ELF-1 (cell line): ENCODE measurements around the gene AIMP2.
"Not testable (repeated sequence)": the region's sequence is repeated elsewhere in the genome, so short reads cannot be mapped to it uniquely, and the experiment has no call there.

Source experiments
- DNase-seq: peaks from one replicate; pipeline ENCODE4 v3.0.0-alpha.2; 2016; ENCODE audit warnings: low read depth, low spot score

The AIMP2 gene

GRCh38 chr7:6026011-6026819, 17.1 kb downstream of the AIMP2 start:
- peak; percentile 76 for DNase-seq

GRCh38 chr7:6026820-6027311, 17.8 kb downstream of the AIMP2 start:
- no peak for DNase-seq

- DNase-seq: no peak
Measured at GRCh38 chr7:6027806-6028365, 18.8 kb downstream of the AIMP2 start.

GRCh38 chr7:6028563-6028962, 19.5 kb downstream of the AIMP2 start:
- DNase-seq: no peak

- DNase-seq: no peak
Measured at GRCh38 chr7:6030988-6031387, 21.9 kb downstream of the AIMP2 start, which contains the start of gene ANKRD61. TSS of gene ANKRD61 (plus strand) at chr7:6031376. CDS start at chr7:6031376, 0 bp downstream.

GRCh38 chr7:6031567-6031966, 22.5 kb downstream of the AIMP2 start:
- no peak for DNase-seq

GRCh38 chr7:6032167-6032566, 23.1 kb downstream of the AIMP2 start:
- no peak for DNase-seq

GRCh38 chr7:6032641-6033040, 23.6 kb downstream of the AIMP2 start:
- DNase-seq: no peak

GRCh38 chr7:6035165-6035564, 26.1 kb downstream of the AIMP2 start:
- DNase-seq: no peak

- no peak for DNase-seq
Measured at GRCh38 chr7:6035686-6036085, 26.6 kb downstream of the AIMP2 start.

- DNase-seq: no peak
Measured at GRCh38 chr7:6049780-6050179, 40.7 kb downstream of the AIMP2 start.

- DNase-seq: not testable (repeated sequence)
Measured at GRCh38 chr7:6051185-6051584, 42.1 kb downstream of the AIMP2 start.

- DNase-seq: no peak
Measured at GRCh38 chr7:6056616-6057015, 47.5 kb downstream of the AIMP2 start.

- peak; percentile 56 for DNase-seq
Measured at GRCh38 chr7:6057316-6058129, 48.5 kb downstream of the AIMP2 start.

- not testable (repeated sequence) for DNase-seq
Measured at GRCh38 chr7:6059941-6060340, 50.9 kb downstream of the AIMP2 start.

- DNase-seq: no peak
Measured at GRCh38 chr7:6071406-6071805, 62.3 kb downstream of the AIMP2 start.
